Muscle of leg (tissue), 11 donors: ENCODE measurements around the gene SLC35E1. TPM values are rescaled to one million over a fixed set of nuclear protein-coding genes. Genes with fewer than 3 reads are reported as not detected.

Experiments used
- DNase-seq: peaks from one replicate; pipeline ENCODE4 v3.0.0; 2013
- H3K27ac ChIP-seq: one replicate; pipeline ENCODE4 v1.5.1; 2013; ENCODE audit warnings: mild to moderate bottlenecking, low read length, control low read depth
- H3K27me3 ChIP-seq: one replicate; pipeline ENCODE4 v1.6.1; 2013; ENCODE audit warnings: low read length; ENCODE audit not compliant: control insufficient read depth, insufficient read depth
- H3K36me3 ChIP-seq: one replicate; pipeline ENCODE4 v1.6.1; 2013; ENCODE audit warnings: low read length; ENCODE audit not compliant: control insufficient read depth, insufficient read depth
- H3K4me1 ChIP-seq: one replicate; pipeline ENCODE4 v1.6.1; 2013; ENCODE audit warnings: low read length; ENCODE audit not compliant: control insufficient read depth, insufficient read depth
- H3K4me3 ChIP-seq: one replicate; pipeline ENCODE4 v1.5.1; 2013; ENCODE audit warnings: low read length, control low read depth
- H3K9me3 ChIP-seq: replicated peaks from 2 replicates; pipeline ENCODE4 v1.6.1; 2013; ENCODE audit warnings: low read depth, low read length; ENCODE audit not compliant: control insufficient read depth
- WGBS: methylation state at CpG from one replicate; pipeline ENCODE4 v1.1.5; 2013; ENCODE audit warnings: missing lambda C conversion rate; ENCODE audit not compliant: insufficient coverage; 5-methylcytosine and 5-hydroxymethylcytosine counted together
- polyA plus RNA-seq, 8 donors: library from polyadenylated mRNA; unstranded; fragments of 120-200 nt; gene quantifications; one replicate each; pipeline versions ENCODE4 v1.2.1 to v1.2.3, GENCODE V29; 2013; ENCODE audit warnings: inconsistent platforms in 1 of 8, low replicate concordance in 1 of 8; ENCODE audit not compliant: insufficient read length in 8 of 8, insufficient read depth in 1 of 8
- total RNA-seq: library from RNA; stranded (reverse); fragments of 120-200 nt; gene quantifications from one replicate; pipeline ENCODE4 v1.2.4, GENCODE V29; 2013

The SLC35E1 gene
- total and polyA plus RNA-seq, 9 donors = 16.1 to 34.7 (median 28.3) TPM

DNA sequence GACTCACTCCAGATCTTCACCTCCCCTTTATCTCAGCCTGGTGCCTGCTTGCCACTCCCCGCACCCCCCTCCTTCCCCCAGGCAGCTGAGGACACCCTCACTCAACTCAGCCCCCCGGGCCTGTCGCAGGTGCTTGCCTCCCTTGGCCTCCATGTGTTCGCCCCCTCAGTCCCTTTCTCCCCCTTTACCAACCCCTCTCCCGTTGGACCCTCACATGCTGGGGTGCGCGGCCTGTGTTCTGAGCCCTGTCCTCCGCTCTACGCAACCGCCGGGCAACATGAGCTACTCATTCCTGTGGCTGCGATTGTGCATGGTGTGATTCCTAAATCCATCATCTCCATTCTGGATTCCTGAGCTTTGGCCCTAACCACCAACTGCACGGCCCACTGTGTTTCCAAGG lies 35.1 kb downstream of the SLC35E1 start:
- H3K4me3 ChIP-seq = no peak overlapping the region
- 89% methylated on average over 13 of the region's 13 CpGs for WGBS
- no peaks in the 10 kb centered on the region for H3K27me3 ChIP-seq
- H3K9me3 ChIP-seq = no peaks in the 10 kb centered on the region
- no peak overlapping the region for H3K27ac ChIP-seq
- no peak for DNase-seq
- H3K4me1 ChIP-seq = peaks cover 11% of the 10 kb centered on the region
- H3K36me3 ChIP-seq = peaks cover 72% of the 10 kb centered on the region

DNA sequence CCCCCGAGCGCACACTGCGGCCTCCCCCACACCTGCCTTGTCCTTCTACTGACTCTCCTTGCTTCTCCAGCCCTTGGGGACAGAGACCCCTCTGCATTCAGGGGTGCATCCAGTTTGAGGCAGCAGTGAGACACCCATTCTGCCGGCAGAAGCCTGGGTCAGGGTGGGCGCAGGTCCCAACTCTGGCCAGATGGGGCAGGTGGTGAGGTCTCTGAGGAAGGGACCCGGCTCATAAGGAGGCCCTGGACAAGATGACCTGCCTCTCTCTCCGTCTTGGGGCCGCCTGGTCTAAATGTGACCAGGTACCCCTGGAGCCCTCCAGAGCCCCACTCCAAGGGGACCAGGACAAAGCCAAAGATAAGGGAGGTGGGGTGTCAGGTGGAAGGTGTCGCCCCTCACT lies 36.1 kb downstream of the SLC35E1 start:
- Histone ChIP-seq H3K27me3 (no peaks in the 10 kb centered on the region), H3K4me3 (no peak overlapping the region), H3K9me3 (no peaks in the 10 kb centered on the region), H3K4me1 (peaks cover 5% of the 10 kb centered on the region), H3K36me3 (peaks cover 82% of the 10 kb centered on the region), H3K27ac (no peak overlapping the region)
- WGBS = 92% methylated on average over 8 of the region's 9 CpGs
- no peak for DNase-seq

DNA sequence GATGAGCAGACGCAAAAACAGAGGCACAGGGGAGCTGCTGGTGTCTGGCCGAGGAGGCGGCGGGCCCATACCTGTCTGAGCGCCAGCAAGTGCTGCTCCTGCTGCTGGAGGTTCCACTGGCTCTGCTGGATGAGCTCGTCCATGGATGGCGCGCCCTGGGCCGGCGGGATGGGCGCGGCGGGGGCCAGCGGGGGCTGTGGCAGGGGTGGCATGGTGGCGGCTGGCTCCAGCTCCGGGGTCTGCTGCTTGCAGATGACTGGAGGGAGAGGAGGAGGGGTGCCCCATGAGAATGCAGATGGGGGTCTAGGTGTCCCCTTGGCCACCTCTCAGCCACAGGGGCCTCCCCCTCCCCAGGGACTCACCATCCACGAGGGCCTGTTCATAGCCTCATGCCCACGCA lies 36.8 kb downstream of the SLC35E1 start:
- Histone ChIP-seq H3K36me3 (peaks cover 83% of the 10 kb centered on the region), H3K4me1 (no peaks in the 10 kb centered on the region), H3K9me3 (no peaks in the 10 kb centered on the region), H3K27me3 (no peaks in the 10 kb centered on the region), H3K4me3 (no peak overlapping the region), H3K27ac (no peak overlapping the region)
- WGBS = 86% methylated on average over 7 of the region's 18 CpGs
- no peak for DNase-seq

DNA sequence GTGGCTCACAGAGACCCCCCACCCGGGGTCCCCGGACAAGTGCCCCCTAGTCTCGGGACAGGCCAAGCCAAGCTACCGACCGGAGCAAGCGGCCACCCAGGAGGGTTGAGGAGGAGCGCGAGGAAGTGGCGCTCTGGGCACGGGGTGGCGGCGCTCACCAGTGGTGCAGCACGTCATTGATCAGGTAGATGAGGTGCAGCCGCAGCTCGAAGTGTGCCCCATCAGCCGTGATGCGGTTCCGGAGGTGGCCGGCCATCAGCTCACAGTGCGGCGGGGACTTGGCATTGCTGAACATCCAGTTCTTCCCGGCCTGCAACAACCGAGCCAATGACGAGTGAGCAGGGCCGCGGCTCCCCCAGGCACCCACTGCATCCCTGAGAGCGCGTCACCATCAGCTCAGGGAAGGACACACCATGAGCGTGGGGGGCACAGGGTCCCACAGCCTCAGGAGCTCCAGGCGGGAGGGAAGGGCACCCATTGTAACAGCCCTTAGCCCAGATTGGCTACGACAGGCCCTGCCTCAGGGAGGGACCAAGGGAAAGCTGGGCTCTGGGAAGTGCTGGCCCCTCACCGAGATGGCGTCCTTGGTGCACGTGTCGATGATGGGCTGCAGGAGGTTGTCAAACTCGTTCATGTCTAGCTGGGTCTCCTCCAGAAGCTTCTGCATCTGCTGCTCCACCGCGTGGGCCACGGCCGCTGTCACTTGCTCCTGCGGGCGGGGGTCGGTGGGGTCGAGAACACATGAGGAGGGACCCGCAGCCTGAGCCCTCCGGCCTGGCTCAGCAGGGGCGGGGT lies 39.6 kb downstream of the SLC35E1 start:
- no peak overlapping the region for H3K27ac ChIP-seq
- H3K4me1 ChIP-seq = no peaks in the 10 kb centered on the region
- DNase-seq = no peak
- H3K27me3 ChIP-seq = no peaks in the 10 kb centered on the region
- no peaks in the 10 kb centered on the region for H3K9me3 ChIP-seq
- WGBS = 92% methylated on average over 47 of the region's 47 CpGs
- H3K4me3 ChIP-seq = no peak overlapping the region
- peaks cover 85% of the 10 kb centered on the region for H3K36me3 ChIP-seq

DNA sequence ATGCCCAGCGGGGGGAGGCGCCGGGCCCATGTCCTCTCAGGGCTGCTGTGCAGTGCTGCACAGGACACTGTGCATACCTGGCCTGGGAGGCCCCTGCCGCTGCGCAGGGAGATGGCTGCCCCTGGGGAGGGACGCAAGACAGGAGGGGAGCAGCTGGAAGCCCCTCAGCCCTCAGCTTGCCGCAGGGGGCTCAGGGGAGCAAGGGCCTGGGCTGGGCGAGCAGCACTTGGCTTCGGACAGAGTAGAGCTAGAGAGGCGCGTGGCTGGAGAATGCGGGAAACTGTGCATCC lies 40.9 kb downstream of the SLC35E1 start:
- Histone ChIP-seq H3K4me3 (no peak overlapping the region), H3K36me3 (peaks cover 90% of the 10 kb centered on the region), H3K9me3 (no peaks in the 10 kb centered on the region), H3K4me1 (no peaks in the 10 kb centered on the region), H3K27ac (no peak overlapping the region), H3K27me3 (no peaks in the 10 kb centered on the region)
- WGBS = 93% methylated on average over 12 of the region's 12 CpGs
- no peak for DNase-seq

DNA sequence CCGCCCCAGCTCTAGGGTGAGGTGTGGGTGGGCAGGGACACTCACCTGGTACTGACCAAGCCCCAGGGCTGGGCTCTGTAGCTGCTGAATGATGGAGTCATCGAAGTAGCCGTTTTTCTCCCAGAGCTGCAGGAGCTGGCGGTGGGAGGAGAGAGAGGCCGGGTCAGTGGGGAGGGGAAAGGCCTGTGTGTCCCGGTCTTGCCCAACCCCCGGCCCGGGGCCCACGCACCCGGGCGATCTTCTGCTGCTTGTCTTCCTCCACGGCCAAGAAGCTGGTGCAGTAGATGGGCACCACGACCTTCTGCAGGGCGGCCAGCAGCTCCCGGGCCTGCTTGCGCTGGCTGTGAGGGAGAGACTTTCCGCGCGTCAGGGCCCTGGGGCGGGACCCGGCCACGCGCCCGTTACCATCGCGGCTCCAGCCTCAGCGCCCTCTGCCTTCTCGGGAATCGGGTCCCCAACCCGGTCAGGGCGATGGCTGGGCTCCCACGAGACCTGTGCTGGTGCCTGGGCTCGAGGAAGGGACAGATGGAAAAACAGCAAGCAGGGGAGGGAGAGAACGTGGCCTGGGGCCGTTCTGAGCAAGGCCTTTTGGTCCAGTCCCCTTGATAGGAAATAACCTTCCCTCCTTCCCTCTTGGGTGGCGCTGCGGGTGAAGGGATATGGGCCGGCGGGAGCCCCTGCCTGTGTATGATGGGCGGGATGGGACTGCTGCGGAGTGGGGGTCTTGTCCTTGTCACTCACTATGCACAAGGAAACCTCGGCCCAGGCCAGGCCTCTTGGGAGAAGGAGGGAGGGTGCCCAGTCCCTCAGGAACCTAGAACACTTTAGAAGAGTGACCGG lies 41.5 kb downstream of the SLC35E1 start:
- Histone ChIP-seq H3K9me3 (no peaks in the 10 kb centered on the region), H3K36me3 (peaks cover 94% of the 10 kb centered on the region), H3K27me3 (no peaks in the 10 kb centered on the region), H3K27ac (no peak overlapping the region), H3K4me1 (no peaks in the 10 kb centered on the region), H3K4me3 (no peak overlapping the region)
- 94% methylated on average over 29 of the region's 43 CpGs for WGBS
- DNase-seq = no peak

DNA sequence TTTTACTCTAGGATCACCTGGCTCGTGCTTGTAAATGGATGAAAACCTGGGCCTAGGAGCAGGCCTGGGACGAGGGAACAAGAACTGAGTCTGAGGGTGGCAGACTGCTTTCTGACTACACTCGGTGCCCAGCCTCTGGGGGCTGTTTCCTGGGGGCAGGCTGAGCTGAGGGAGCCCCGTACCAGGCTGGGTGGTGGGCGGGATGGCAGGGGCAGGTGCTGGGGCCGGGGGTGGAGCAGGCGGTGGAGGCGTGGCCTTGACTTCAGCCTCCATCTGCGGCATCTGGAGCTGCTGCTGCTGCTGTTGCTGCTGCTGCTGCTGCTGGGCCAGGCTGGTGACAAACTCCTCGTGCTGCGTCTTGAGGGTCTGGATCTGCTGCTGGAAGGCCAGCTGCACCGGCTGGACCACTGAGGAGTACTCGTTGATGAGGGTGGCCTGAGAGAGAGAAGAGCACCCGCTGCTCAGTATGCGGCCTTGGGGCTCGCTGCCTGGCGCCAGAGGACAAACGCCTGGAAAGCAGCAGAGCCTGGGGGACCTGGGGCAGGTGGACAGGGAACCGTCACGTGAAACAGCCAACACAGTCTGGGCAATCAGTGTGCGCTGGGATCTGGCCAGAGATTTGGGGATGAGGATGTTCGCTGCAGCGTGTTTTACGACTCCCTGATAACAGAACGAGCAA lies 42.6 kb downstream of the SLC35E1 start:
- Histone ChIP-seq H3K36me3 (peaks cover 96% of the 10 kb centered on the region), H3K9me3 (no peaks in the 10 kb centered on the region), H3K4me3 (no peak overlapping the region), H3K27ac (no peak overlapping the region), H3K27me3 (no peaks in the 10 kb centered on the region), H3K4me1 (no peaks in the 10 kb centered on the region)
- DNase-seq = no peak
- 91% methylated on average over 25 of the region's 25 CpGs for WGBS

DNA sequence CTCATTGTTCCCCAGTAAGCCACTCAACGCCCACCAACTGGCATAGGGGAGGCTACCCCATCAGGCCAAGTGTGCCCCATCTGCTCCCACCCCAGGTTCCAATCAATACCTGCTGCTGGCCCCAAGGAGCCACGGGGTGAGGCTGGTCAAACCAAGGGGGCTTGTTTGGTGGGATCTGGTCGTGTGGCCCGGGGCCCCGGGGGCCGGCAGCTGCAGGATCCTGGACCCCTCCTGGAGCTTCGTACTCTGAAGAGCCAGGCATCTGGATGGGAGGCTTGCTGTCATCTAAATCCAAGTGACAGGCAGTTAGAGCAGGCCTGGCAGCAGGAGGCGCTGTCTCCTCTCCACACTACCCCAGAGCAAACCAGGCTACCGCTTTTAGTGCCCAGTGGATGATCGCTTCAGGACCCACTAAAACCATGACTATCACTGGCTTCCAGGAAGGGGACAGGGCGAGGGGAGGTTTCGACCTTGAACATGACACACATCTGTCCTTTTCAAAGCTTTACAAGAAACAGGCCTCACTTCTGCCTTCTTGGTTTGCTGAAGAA lies 44.2 kb downstream of the SLC35E1 start:
- Histone ChIP-seq H3K9me3 (no peaks in the 10 kb centered on the region), H3K27ac (no peak overlapping the region), H3K4me1 (no peaks in the 10 kb centered on the region), H3K27me3 (no peaks in the 10 kb centered on the region), H3K4me3 (no peak overlapping the region), H3K36me3 (peaks cover 95% of the 10 kb centered on the region)
- no peak for DNase-seq
- WGBS = 95% methylated on average over 10 of the region's 12 CpGs

DNA sequence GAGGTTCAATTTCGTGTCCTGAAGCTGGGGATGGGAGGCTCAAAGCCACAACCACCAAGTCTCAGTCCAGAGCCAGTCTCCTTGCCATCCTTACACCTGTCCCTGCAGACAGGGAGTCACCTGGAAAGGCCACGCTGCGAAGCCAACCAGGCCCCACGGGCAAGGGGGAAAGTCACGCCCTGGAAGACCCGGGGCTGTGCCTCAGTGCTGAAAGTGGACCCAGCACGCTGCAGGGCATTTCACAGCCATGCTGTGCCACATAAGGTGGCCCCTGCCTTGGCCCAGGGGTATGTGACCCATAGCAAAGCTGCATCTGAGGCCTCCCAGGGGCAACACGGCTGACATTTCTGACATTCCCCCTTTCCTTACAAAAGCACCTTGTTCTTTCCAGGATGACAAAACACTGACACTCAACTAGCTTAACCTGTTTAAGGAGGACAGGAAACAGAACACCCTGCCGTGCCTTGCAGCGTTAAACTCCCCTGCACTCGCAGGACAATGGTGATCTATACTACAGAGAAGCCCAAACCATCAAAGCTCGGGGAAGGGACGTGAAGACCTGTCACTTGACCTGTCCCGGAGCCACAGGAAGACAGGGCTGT lies 44.8 kb downstream of the SLC35E1 start:
- 81% methylated on average over 14 of the region's 14 CpGs for WGBS
- no peak for DNase-seq
- Histone ChIP-seq H3K36me3 (peaks cover 95% of the 10 kb centered on the region), H3K27ac (no peak overlapping the region), H3K4me3 (no peak overlapping the region), H3K9me3 (no peaks in the 10 kb centered on the region), H3K4me1 (no peaks in the 10 kb centered on the region), H3K27me3 (no peaks in the 10 kb centered on the region)
